NK-92 (cell line): ENCODE measurements around the gene ARMH4.

Source experiments
- DNase-seq: peaks from one replicate; lab custom pipeline; 2025; ENCODE audit not compliant: unreplicated experiment; lab: John Stamatoyannopoulos, UW

The ARMH4 gene

GRCh38 chr14:58055497-58056010, 96.5 kb downstream of the ARMH4 start:
- DNase-seq: no peak

- DNase-seq: no peak
Measured at GRCh38 chr14:58054100-58054499, 97.9 kb downstream of the ARMH4 start.

- DNase-seq: no peak
Measured at GRCh38 chr14:58048219-58048618, 103.8 kb downstream of the ARMH4 start.

GRCh38 chr14:58027904-58028303, 124.1 kb downstream of the ARMH4 start:
- DNase-seq: no peak

GRCh38 chr14:58026967-58027366, 125.0 kb downstream of the ARMH4 start:
- DNase-seq: no peak

- no peak for DNase-seq
Measured at GRCh38 chr14:58026219-58026618, 125.8 kb downstream of the ARMH4 start.

GRCh38 chr14:58014778-58015177, 137.2 kb downstream of the ARMH4 start:
- DNase-seq: no peak

GRCh38 chr14:58002618-58003017, 149.4 kb downstream of the ARMH4 start:
- no peak for DNase-seq

- no peak for DNase-seq
Measured at GRCh38 chr14:57999979-58000378, 152.0 kb downstream of the ARMH4 start.

- DNase-seq: no peak
Measured at GRCh38 chr14:57999471-57999870, 152.5 kb downstream of the ARMH4 start.

- DNase-seq: no peak
Measured at GRCh38 chr14:57998766-57999165, 153.2 kb downstream of the ARMH4 start.

- DNase-seq: no peak
Measured at GRCh38 chr14:57991353-57991752, 160.7 kb downstream of the ARMH4 start.

GRCh38 chr14:57988445-57988844, 163.6 kb downstream of the ARMH4 start:
- no peak for DNase-seq

- DNase-seq: no peak
Measured at GRCh38 chr14:57987596-57988300, 164.3 kb downstream of the ARMH4 start.

- DNase-seq: no peak
Measured at GRCh38 chr14:57987051-57987450, 165.0 kb downstream of the ARMH4 start.

- no peak for DNase-seq
Measured at GRCh38 chr14:57982804-57983634, 169.0 kb downstream of the ARMH4 start.

GRCh38 chr14:57981817-57982560, 170.0 kb downstream of the ARMH4 start:
- DNase-seq: no peak

- DNase-seq: no peak
Measured at GRCh38 chr14:57979376-57980048, 172.5 kb downstream of the ARMH4 start.

GRCh38 chr14:57976701-57977100, 175.3 kb downstream of the ARMH4 start:
- no peak for DNase-seq

- DNase-seq: no peak
Measured at GRCh38 chr14:57974896-57975295, 177.1 kb downstream of the ARMH4 start.

GRCh38 chr14:57970594-57970993, 181.4 kb downstream of the ARMH4 start:
- no peak for DNase-seq
